Measurements from ENCODE around the gene RNF144A.
"Not testable (repeated sequence)": the region's sequence is repeated elsewhere in the genome, so short reads cannot be mapped to it uniquely, and the experiment has no call there.

Gene RNF144A

GRCh38 chr2:6930923-6931647 is 13.9 kb downstream of the RNF144A start:
- no peak for DNase-seq

- DNase-seq = no peak
Observed at GRCh38 chr2:6931753-6932152, 14.5 kb downstream of the RNF144A start.

- no peak for DNase-seq
Observed at GRCh38 chr2:6932206-6932605, 15.0 kb downstream of the RNF144A start.

- no peak for DNase-seq
Observed at GRCh38 chr2:6932828-6933227, 15.6 kb downstream of the RNF144A start.

- no peak for DNase-seq
Observed at GRCh38 chr2:6933911-6934310, 16.7 kb downstream of the RNF144A start.

- no peak for DNase-seq
Observed at GRCh38 chr2:6934345-6934744, 17.1 kb downstream of the RNF144A start.

GRCh38 chr2:6934758-6935651 is 17.8 kb downstream of the RNF144A start:
- DNase-seq = no peak

- DNase-seq = not testable (repeated sequence)
Observed at GRCh38 chr2:6935652-6936020, 18.4 kb downstream of the RNF144A start.

- DNase-seq = no peak
Observed at GRCh38 chr2:6937157-6937556, 19.9 kb downstream of the RNF144A start.

GRCh38 chr2:6937582-6937981 is 20.4 kb downstream of the RNF144A start:
- no peak for DNase-seq

GRCh38 chr2:6939071-6939470 is 21.9 kb downstream of the RNF144A start:
- no peak for DNase-seq

- DNase-seq = no peak
Observed at GRCh38 chr2:6940820-6941219, 23.6 kb downstream of the RNF144A start.

GRCh38 chr2:6941299-6942046 is 24.3 kb downstream of the RNF144A start:
- no peak for DNase-seq

- DNase-seq = no peak
Observed at GRCh38 chr2:6942848-6943247, 25.6 kb downstream of the RNF144A start.

- no peak for DNase-seq
Observed at GRCh38 chr2:6943523-6943922, 26.3 kb downstream of the RNF144A start.

- DNase-seq = no peak
Observed at GRCh38 chr2:6943971-6944370, 26.8 kb downstream of the RNF144A start.

GRCh38 chr2:6944555-6944954 is 27.3 kb downstream of the RNF144A start:
- DNase-seq = no peak

GRCh38 chr2:6945087-6945813 is 28.0 kb downstream of the RNF144A start:
- no peak for DNase-seq

GRCh38 chr2:6945821-6946220 is 28.6 kb downstream of the RNF144A start:
- no peak for DNase-seq

GRCh38 chr2:6946722-6947121 is 29.5 kb downstream of the RNF144A start:
- no peak for DNase-seq

- DNase-seq = no peak
Observed at GRCh38 chr2:6947929-6948676, 30.9 kb downstream of the RNF144A start.

All from activated T-cell treated with anti-CD3 and anti-CD28 coated beads, Interleukin-2, amount 50 U/mL, for 1 hour (primary cell).